Esophagus squamous epithelium (tissue), 4 donors: ENCODE data around the gene PRM2.

ENCODE experiments used
- POLR2A ChIP-seq, 4 donors: fragments of 450-650 bp; IDR thresholded peaks; one replicate each; pipeline ENCODE4 v1.6.1; 2017; ENCODE audit warnings: antibody characterized with exemption in 4 of 4, mild to moderate bottlenecking in 4 of 4, moderate library complexity in 3 of 4
- TF ChIP-seq, protein P1 (sequence below), 6 experiments: fragments of 450-650 bp in 4 of 6; fragments of 200-600 bp in 2 of 6; sonication (generic) in 2 of 6; IDR thresholded peaks; one replicate each; pipeline ENCODE4 v1.5.1; 2016 to 2019; ENCODE audit warnings: antibody characterized with exemption in 6 of 6, mild to moderate bottlenecking in 4 of 6, moderate library complexity in 4 of 6

DNA sequence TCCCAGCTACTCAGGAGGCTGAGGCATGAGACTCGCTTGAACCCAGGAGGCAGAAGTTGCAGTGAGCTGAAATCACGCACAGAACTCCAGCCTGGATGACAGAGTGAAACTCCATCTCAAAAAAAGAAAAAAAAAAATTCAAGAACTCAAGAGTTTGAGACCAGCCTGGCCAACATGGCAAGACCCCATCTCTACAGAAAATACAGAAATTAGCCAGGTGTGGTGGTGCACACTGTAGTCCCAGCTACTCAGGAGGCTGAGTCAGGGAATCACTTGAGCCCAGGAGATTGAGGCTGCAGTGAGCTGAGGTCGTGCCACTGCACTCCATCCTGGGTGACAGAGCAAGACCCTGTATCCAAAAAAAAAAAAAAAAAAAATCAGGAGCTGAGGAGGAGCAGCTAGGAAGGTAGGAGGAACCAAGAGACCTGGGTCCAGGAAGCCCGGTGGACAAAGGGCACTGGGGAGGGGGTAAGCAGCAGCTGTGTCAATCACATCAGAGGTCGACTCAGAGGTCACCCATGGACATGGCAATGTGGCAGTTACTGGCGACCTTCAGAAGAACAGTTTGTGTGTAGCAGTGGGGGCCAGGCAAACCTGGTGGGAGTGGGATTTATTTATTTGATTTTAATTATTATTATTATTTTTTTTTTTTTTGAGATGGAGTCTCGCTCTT, 15.9 kb upstream of the PRM2 start:
- TF ChIP-seq, protein P1, sequence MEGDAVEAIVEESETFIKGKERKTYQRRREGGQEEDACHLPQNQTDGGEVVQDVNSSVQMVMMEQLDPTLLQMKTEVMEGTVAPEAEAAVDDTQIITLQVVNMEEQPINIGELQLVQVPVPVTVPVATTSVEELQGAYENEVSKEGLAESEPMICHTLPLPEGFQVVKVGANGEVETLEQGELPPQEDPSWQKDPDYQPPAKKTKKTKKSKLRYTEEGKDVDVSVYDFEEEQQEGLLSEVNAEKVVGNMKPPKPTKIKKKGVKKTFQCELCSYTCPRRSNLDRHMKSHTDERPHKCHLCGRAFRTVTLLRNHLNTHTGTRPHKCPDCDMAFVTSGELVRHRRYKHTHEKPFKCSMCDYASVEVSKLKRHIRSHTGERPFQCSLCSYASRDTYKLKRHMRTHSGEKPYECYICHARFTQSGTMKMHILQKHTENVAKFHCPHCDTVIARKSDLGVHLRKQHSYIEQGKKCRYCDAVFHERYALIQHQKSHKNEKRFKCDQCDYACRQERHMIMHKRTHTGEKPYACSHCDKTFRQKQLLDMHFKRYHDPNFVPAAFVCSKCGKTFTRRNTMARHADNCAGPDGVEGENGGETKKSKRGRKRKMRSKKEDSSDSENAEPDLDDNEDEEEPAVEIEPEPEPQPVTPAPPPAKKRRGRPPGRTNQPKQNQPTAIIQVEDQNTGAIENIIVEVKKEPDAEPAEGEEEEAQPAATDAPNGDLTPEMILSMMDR (IDR thresholded peaks at IDR 0.05), result no peak
- no peak for TF ChIP-seq POLR2A (IDR thresholded peaks at IDR 0.05)
